ENCODE measurements around the gene PLAAT4.

- TF ChIP-seq REST (IDR thresholded peaks at IDR 0.05; ENCODE audit: low read depth) = no peak
- no peak for TF ChIP-seq NFIC (IDR thresholded peaks at IDR 0.05)
- no peak for TF ChIP-seq CREB1 (IDR thresholded peaks at IDR 0.05; ENCODE audit: low read depth)
These were observed 43.5 kb upstream of the PLAAT4 start for GRCh38 chr11:63493127-63493526.

All from Ishikawa (cell line).